NCI-H128 (cell line): ENCODE results near the gene CTNND2.

ENCODE experiments used
- DNase-seq: peaks from one replicate; lab custom pipeline; 2025; ENCODE audit not compliant: unreplicated experiment; lab: John Stamatoyannopoulos, UW

The CTNND2 gene

DNA sequence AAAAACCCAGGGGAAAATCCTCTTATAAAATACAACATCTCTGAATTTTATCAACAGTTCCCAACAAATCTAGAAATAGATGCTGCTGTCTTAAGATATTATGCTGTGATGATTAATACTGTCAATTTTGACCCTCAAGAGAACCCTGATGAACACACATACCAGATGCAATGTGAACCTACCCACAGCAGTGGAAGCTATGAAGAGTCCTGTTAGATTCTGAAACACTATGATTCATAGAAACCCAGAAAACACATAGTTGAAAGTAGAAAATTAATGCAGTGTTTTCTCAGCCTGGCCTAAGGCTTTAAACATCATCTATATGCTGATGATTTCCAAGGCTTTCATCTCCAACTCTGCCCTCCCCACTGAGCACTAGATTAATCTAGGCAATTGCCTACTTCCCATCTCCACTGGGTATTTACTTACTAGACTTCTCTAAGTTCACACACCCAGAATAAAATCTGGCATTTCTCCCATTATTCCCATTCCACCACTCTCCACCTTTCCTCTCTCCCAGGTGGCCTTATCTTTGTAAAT, 296.2 kb downstream of the CTNND2 start:
- DNase-seq, result no peak

DNA sequence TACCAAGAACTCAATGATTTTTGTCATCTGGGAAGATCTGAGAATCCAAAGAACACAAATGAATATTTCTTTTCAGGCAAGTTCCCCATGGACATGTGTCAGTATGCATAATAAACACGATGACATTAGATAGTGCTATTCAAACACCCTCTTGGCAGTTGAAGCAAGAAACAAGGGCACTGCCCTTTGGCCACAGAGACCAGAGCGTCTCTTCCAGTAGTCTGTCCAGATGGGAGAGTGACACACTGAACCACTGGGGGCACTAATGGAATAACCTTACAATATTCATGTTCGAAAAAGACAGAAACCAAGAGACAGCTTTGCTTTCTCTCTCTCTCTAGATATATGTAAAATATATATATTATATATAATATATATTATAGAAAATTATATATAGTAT, 301.9 kb downstream of the CTNND2 start:
- no peak for DNase-seq

DNA sequence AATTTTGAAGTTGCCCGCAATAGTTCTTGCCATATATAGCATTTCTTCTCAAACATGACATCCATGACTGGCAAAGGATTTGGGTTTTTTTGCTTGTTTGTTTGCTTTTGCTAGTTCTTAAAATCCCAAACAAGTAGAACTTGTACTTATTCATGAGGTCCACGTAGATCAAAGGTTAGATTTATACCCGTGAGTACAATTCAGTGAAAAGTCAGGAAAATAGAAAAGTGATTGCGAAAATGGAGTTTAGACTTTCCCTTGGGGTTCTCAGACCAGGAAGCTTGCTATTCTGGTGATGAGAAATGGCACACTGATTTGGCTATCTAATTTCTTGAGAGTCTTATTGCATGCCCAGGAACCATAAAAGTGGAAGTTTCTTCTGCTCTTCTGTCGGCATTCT, 304.7 kb downstream of the CTNND2 start:
- DNase-seq, result no peak

DNA sequence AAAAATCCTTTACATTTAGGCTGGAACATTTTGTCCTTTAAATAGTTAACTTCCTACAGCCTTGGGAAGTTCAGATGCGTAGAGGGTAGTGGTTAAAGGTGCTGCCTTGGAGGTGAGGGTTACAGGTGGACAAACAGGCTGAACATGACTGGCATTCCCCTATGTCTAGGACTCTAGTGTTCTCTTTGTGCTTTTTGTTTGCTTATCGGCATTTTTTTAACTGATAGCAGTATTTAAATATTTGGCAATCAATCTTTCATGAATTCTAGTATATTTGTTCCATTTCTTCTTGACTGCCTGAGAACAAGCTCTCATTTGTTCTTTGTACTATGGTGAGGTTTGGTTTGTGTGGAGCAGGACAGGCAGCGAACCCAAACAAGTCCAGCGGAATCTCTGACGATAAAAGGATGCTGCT, 307.6 kb downstream of the CTNND2 start:
- DNase-seq, result no peak

DNA sequence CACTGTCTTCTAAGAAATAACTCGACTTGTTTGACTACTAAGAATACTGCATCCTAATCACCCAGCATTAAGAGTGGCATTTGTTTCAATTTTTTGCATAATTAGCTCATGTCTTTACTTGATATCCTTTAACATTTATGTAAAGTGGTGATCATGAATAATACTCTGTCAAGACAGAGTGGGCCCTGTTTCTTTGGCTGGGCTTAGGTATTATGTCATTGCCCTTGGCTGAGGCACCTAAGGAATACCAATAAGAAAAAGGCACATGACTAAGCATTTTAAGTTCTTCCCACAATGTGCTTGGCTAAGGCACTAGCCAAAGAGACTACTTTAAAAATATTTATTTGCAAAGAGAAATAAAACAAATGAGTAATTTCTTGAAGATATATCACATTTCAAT, 308.1 kb downstream of the CTNND2 start:
- DNase-seq, result no peak

DNA sequence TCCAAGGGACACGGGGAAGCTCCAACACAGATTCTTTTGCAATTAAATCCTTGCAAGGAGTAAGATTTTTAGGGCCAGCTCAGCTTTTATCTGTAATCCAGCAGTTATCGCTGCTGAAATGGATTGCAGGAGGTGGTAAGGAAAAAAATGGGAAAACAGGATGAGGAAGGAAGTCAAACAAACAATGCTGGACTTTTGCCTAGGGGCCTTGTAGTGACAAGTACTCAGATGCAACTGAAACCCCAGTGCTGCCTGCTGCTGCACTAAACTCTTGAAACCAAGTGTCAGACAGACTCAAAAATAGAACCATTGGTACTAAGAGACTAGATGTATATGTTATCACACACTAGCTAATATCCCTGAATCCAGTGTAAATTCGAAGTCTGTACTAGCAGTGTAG, 309.2 kb downstream of the CTNND2 start:
- no peak for DNase-seq

DNA sequence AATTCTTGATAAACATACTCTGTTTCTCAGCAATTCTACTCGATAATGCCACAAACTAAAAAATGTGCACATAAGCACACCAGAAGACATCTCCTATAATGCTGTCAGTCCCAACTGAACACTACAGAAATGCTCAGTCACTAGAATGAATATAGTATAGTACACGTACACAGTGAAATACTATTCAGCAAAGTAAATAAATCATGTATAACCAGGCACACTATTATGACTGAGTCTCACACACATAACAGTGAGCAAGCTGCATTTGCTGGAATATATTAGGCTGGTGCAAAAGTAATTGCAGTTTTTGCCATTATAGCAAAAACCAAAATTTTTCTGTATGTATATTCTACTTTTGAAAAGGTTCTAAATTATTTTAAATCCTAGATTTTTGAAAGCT, 310.2 kb downstream of the CTNND2 start:
- DNase-seq, result no peak

DNA sequence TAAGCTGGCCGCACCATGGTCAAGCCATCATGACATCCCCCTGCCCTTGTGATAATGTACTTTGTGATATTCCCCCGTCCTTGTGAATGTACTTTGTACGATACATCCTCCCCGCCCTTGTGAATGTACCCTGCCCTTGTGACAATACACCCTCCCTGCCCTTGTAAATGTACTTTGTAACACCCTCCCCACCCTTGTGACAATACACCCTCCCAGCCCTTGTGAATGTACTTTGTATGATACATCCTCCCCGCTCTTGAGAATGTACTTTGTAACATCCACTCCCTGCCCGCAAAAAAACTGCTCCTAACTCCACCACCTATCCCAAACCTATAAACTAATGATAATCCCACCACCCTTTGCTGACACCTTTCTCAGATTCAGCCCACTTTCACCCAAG, 313.8 kb downstream of the CTNND2 start:
- DNase-seq, result no peak

DNA sequence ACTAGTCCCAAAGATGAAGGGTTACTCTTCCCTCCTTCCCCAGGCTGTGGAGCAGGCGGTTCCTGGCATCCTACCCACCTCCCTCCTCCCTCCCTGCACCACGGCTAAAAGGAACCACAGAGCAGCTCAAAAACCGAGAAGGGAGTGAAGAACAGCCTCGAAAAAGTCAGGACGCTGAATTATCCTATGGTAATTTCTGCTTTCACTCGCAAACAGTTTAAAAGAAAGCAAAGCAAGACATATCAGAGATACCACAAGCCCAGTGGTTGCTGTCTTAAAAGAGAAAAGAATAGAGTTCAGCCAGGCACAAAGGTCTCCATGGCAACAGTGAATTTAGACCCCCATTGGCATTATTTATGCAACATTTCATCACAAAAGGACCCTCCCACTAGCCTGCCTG, 315.4 kb downstream of the CTNND2 start:
- DNase-seq, result no peak

DNA sequence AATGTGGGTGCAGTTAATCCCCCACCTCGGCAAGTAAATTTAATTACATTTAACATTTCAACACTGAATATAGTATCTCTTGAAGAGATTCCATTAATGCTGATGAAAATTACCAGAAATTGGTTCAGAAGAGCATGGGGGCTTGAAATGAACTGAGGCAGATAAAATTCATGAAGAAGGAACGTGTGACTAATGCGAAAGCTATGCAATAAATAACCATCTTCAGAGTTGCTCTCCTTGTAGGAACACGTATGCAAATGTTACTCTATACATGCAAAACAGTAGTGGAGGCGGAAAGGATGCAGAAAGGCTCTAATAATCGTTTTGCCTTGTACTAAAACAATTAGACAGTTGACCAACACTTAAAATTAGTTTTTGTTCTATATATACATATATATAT, 320.2 kb downstream of the CTNND2 start:
- no peak for DNase-seq

DNA sequence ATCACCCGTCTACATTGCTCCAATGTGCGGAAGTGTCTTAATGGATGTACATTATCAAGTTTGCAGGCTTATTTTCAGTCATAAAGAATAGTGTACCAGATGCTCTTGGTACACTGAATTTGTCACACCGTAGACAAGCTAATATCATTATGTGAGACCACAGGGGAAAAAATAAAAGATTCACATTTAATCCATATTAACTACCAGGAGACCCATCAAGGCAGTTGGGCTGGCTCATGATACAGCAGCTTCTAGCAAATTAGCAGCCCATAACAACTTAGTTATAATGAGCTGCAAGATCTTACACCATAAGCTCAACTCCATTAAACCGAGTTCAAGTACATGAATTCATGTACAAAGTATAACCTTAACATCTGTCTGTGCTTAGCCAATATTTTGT, 324.9 kb downstream of the CTNND2 start:
- DNase-seq, result no peak

DNA sequence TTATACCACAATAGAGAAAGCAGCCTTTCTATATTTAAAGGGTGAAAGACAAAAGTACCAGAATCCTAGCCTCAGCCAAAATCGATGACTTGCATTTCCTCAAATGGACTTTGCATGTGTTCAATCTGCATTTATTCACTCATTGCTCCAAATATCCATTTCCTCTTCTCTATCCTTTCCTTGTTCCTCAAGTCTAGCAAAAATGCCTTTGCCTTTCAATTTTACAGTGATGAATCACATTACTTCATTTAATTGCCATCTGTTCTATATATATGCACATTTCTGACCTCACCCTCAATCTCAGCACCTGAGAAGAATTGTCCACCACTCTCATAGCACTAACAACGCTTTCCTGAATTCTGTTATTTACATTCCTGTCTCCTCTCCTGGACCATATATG, 329.5 kb downstream of the CTNND2 start:
- no peak for DNase-seq

DNA sequence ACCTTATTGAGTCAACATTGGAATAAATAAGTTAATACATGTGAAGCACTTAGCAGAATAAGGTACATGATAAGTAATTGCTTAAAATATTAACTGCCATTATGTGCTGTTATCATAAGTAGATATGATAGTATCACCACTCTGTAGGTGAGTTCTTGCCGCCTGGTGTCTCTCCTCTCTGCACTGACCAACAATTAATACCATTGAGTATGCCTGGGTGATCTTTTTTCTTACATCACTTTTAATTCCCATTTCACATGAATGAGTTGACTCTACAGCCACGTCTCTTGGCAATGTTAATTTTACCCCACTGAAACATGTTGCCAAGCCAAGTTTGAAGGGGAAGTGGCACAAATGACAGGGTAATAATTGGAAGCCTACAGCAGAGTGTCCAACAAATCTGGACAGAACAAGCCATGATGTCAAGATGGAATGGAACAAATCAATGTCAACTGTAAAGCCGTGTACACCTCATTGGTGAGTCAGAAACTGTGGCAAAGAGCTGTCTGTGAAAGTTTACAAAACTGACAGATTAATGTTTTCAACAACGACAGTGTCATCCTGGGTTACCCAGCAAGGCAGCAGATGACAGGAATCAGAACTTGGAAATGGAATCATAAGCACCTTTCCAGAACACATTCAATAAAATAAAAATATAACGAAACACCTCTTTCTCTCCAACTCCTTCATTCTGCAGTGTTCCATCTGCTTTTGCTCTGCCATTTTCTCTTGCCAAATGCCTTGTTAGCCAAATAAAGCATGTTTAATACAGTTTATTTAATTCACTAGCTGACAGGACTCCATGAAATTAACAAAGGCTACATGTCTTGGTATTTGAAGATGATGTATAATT, 330.9 kb downstream of the CTNND2 start:
- no peak for DNase-seq

DNA sequence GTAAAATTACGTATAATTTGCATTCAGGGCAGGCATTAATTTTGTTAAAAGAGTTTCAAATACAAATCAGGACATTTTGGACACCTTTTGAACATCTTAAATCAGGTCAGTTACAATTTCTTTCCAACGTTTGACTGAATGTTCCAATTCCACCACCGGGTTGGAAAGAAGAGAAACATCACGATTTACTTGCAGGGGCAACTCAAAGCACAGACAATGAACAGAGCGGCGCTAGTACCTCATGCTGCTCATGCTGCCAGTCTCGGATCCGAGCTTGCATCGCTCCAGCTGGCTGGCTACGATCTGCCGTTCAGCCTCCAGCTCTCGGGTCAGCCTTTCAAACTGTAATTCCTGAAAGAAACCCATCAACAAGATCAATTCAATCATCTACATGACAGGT, 339.5 kb downstream of the CTNND2 start:
- DNase-seq, result no peak

DNA sequence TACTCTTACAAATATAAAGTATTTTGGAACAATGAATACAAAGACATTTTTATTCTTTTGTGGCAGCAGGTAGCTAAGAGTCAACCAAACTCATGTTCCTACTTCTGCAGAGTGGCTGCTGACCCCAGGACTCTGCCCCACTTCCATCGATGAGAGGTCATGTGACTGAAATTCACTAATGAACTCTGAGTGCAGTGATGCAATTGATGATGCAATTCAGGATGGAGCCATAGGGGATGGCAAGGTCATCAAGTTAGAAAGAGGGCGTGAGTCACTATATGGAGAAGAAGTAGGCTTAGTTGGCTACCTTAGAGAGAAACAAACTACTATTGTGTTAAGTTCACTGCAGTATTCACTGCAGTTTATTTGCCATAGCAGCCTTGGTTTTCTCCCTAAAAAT, 340.4 kb downstream of the CTNND2 start:
- no peak for DNase-seq

DNA sequence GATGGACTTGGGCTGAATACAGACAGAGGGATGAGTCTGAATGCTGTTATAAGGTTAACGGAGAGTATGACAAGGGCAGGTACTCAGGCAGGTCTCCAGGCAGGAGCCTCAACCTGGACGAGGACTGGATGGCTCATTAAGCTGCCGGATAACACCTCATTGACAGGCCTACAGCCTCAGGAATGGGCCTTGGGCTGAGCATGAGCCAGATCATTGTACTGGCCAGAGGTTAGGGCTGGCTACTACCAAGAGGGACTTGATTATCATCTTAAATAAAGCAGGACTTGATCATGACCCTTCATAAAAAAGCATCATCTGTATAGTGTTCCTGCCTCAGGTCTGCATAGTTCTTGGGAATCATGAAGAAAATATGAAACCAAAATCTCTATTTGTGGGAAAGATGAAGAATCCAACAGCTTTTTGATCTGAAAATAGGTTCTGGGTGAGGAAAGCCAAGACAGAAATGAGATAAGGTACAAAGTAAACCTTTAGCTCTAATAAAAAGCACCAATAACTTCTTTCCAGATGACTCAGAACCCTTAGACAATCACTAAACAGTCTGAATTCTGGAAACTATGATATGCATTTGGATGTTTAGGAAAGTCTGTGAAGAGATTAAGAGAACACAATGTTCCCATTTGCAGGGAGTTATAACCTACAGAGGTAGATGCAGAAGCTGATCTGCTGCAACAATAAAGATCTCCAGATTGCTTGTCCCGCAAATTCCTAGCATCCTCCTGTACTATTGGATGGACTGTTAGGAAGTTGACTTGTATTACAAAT, 343.1 kb downstream of the CTNND2 start:
- no peak for DNase-seq

DNA sequence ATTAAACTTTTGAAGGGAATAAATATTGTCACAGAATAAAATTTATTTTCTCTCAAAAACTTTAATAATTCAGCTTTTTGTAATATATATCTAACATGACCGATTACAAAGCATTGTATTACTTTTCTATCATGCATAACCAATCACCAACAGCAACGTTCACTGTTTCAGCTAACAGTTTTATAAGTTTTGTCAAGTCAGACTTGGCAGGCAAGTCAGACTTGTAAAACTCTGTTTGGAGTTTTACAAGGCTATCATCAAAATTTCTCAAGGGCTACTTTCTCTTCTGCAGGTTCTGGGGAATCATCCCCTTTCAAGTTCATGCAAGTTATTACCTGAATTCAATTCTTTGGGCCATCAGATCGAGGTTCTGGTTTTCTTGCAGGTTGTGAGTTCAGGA, 347.2 kb downstream of the CTNND2 start:
- no peak for DNase-seq

DNA sequence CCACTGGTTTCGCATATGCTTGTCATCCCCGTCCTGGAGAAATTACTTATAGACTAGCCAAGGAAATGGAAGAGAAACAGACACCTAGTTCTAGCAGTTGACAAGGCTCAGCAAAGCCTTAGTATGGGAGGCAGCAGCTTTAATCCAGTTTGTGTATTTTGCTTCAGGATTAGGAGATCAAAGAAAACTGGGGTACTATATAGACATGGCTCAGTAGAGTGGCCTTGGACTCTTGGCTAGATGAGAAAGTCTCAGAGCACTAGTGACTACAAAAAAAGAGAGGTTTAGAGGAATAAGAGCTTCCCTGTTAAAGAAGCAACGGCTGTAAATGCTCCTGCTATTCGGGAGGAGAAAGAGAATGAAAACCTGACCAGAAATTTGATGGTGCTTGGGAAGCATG, 349.1 kb downstream of the CTNND2 start:
- DNase-seq, result no peak

DNA sequence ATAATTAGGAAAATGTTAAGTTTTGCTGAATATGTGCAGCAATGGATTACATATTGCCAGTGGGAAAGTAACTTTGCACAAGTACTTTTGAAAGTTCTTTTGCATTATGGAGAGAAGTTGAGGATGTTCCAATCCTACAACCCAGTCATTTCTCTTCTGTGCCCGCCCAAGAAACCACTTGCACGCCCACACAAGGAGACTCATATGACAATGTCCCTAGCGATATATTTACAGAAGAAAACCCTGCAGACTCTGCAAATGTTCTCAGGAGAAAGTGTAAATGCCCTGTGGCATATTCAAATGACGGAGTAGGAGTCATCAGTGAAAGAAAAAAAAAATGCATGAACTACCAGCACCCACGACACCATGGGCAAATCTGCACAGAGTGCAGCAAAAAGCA, 356.5 kb downstream of the CTNND2 start:
- no peak for DNase-seq

DNA sequence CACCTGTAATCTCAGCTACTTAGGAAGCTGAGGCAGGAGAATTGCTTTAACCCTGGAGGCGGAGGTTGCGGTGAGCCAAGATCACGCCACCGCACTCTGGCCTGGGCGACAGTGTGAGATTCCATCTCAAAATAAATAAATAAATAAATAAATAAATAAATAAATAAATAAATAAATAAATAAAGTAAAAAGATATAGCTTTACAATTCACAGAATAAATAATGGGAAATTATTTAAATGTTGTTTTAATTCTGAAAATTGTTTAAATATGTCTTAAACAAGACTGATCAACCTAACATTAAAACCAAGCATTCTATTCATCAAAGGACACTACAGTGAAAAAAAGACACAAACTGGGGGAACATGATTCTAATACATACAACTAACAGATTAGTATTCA, 357.1 kb downstream of the CTNND2 start:
- no peak for DNase-seq

DNA sequence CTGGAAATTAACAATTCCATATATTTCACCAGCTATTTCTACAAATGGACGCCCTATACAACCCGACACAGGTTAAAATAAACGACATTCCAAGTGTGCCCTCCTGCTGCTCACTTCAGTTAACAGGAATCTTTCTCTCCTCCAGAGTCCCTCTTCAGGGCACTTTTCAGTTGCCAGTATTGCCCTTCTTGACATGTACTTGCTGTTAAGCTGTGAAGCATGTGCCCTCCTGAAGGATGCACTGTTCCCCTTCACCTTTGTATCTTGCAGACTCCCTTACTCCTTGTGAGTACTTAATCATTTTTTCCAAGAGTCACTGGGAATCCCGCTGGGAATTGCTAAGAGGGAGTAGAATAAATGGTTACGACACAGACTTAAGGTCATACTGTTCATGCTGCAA, 364.1 kb downstream of the CTNND2 start:
- DNase-seq, result no peak
